Stimulated activated CD8-positive, alpha-beta memory T cell treated with anti-CD3 and anti-CD28 coated beads, Interleukin-7, amount 100 ng/mL, for 48 hours (primary cell): Measurements from ENCODE around the gene HIP1.
"Not testable (repeated sequence)": the region's sequence is repeated elsewhere in the genome, so short reads cannot be mapped to it uniquely, and the experiment has no call there.

Experiments used
- DNase-seq, 2 donors: peaks; one replicate each; pipeline ENCODE4 v3.0.0-alpha.2; 2020; ENCODE audit warnings: low read depth in 1 of 2; ENCODE audit errors: extremely low read depth in 1 of 2

Gene HIP1

DNA sequence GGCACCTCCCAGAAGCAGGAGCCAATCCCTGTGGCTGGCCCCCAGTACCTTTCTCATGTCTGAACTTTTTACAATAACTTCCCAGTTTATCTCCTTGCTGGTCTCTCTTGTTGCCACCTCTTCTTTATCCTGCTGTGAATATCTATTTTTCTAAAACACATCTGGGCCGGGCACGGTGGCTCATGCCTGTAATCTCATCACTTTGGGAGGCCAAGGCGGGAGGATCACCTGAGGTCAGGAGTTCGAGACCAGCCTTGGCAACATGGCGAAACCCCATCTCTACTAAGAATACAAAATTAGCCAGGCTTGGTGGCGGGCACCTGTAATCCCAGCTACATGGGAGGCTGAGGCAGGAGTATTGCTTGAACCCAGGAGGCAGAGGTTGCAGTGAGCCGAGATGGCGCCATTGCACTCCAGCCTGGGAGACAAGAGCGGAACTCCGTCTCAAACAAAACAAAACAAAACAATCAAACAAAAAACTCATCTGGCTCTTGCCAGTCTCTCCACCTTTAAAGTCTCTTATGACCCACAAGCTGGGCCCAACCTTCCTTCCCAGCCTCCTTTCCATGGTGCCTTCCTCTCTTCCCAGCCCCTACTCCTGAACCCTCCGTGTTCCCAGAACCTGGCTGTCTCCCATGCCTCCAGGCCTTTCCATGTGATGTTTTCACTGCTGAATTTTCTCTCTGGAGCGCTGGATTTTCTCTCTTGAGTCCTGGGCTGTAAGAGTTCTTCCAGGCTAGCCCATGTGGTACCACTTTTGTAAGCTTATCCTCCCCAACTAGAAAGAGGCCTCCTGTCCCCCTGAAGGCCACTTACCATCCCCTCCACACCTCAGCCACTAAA lies 51.3 kb downstream of the HIP1 start:
- no peak for DNase-seq

DNA sequence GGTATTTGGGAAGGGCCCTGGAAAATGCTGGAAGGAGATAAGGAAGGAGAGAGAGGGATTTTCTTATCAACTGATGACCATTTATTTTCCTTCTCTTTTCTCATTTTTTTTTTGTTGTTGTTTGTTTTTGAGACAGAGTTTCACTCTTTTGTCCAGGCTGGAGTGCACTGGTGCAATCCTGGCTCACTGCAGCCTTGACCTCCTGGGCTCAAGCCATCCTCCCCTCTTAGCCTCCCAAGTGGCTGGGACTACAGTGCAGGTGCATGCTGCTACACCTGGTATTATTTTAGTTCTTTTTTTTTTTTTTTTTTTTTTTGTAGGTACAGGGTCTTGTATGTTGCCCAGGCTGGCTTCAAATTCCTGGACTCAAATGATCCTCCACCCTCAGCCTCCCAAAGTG lies 52.2 kb downstream of the HIP1 start:
- no peak for DNase-seq

DNA sequence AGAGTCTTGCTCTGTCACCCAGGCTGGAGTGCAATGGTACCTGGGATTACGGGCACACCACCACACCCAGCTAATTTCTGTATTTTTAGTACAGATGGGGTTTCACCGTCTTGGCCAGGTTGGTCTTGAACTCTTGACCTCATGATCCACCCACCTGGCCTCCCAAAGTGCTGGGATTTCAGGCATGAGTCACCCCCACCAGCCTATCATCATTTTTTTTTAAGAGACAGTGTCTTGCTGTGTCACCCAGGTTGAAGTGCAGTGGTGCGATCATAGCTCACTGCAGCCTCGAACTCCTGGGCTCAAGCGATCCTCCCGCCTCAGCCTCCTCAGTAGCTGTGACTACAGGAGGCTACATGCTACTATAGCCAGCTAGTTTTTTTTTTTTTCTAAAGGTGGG lies 56.7 kb downstream of the HIP1 start:
- DNase-seq: not testable (repeated sequence)

- DNase-seq: no peak
Observed at GRCh38 chr7:75679060-75679459, 59.7 kb downstream of the HIP1 start.

- DNase-seq: no peak
Observed at GRCh38 chr7:75669579-75669978, 69.2 kb downstream of the HIP1 start.

DNA sequence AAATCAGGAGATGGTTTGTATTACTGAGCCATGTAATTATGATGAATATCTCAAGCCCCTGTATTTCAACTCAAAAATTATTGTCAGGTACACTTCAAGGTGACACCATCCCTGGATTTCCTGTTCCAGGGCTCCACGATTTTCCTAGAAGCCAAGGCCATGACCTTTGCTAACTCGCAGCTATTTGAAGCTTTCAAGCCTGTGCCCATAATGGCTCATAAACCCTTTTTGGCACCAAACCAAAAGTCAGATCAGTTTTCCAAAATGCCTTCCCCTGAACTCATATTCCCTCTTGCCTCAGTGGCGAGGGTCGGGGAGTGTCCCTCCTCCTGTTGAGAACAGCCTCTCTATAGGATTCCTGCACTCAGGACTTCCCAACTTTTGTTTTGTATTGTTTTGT lies 70.8 kb downstream of the HIP1 start:
- no peak for DNase-seq

DNA sequence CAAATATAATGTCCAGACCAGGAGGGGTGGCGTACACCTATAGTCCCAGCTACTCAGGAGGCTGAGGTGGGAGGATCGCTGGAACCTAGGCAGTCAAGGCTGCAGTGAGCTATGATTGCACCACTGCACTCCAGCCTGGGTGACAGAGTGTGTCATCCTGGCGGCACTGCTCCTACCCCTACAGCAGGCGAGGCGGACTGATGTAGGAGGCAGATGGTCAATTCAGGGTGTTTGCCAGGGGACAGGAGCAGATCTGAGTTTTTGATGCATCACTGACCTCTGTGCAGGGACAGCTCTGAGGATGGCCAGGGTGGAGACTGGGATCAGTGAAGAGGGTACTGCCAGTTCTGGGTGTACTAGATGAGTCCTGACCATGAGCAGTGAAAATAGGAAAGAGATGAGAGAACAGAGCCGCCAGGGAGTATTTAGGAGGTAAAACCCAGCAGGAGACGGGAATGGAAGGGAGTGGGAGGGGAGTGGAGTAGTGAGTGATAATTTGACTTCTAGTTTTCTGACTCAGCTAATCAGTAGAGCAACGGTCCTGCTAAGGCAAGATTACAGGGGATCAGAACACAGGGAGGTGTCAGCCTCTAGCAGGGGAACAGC lies 75.3 kb downstream of the HIP1 start:
- no peak for DNase-seq

DNA sequence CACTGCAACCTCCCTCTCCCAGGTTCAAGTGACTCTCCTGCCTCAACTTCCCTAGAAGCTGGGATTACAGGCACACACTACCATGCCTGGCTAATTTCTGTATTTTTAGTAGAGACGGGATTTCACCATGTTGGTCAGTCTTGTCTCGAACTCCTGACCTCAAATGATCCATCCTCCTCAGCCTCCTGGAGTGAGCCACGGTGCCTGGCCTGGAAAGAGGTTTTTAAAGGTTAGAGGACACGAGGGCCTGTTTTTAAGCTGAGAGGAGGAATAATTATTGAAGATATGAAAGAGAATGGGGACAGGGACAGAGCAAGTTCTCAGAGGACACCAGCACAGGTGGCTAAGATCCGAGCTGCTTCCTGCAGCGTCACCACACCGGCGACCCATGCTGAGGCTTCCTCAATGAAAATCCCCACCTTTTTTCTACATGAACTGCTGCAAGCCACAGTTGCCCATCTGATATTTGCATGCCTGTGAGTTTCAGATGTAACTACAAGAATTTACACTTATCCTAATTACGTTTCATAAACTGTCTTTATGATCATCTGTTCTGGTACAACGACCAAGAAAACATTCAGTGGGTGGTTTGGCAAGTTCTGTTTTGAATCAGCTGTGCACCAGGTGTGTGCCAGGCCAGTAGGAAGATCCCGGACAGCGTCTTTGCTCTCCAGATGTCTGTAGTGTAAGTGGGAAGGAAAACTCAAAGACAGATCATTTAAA lies 76.0 kb downstream of the HIP1 start:
- no peak for DNase-seq

DNA sequence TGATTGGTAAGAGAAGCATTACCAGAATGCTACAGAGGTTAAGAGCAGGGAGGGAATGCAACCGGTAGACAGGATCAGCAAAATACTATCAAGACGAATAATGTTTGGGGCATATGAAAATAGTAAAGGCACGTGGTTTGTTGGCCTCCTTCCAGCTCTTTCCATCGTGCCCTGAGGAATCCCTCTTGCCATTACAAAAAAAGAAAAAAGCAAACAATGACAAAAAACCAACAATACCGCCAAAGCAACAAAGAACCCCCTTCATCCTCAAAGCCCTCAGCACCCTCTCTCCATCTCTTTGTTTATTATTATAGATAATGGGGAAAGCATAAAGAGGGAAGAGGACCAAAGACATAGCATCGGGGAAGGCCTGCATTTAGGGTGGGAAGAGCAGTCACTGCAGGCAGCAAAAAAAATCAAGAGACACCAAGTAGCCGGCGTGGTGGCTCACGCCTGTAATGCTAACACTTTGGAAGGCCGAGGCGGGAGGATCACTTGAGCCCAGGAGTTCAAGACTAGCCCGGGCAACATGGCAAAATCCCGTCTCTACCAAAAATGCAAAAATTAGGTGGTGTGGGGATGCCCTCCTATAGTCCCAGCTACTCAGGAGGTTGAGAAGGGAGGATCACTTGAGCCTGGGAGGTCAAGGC lies 78.0 kb downstream of the HIP1 start:
- no peak for DNase-seq

- DNase-seq: no peak
Observed at GRCh38 chr7:75658802-75659201, 79.9 kb downstream of the HIP1 start.

DNA sequence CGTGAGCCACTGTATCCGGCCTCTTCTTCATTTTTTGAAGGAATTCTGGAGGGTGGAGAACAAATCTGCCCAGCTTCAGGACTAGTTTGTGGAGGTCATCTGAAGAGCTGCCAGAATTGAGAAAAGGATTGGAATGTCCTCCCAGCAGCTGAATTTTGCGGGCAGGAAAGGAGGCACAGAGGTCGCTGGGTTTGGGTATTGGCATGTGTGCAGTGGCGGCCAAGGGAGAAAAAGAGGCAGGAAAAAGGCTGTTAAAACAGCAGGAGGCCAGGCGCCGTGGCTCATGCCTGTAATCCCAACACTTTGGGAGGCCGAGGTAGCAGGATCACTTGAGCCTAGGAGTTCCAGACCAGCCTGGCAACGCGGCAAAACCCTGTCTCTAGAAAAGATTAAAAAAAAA lies 80.4 kb downstream of the HIP1 start:
- no peak for DNase-seq

DNA sequence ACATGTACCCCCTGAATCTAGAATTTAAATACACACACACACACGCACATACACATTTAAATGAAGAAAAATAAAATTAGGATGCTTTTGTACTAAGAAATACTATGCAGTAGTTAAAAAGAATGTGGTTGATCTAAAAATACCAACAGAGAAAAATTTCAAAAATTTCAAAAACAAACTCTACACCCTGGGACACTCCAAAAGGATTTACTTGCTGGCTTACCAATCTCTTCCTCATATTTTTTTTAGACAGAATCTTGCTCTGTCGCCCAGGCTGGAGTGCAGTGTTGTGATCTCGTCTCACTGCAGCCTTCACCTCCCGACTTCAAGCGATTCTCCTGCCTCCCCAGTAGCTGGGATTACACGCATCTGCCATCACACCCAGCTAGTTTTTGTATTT lies 80.9 kb downstream of the HIP1 start:
- no peak for DNase-seq

GRCh38 chr7:75656740-75657139 lies 82.0 kb downstream of the HIP1 start:
- no peak for DNase-seq

DNA sequence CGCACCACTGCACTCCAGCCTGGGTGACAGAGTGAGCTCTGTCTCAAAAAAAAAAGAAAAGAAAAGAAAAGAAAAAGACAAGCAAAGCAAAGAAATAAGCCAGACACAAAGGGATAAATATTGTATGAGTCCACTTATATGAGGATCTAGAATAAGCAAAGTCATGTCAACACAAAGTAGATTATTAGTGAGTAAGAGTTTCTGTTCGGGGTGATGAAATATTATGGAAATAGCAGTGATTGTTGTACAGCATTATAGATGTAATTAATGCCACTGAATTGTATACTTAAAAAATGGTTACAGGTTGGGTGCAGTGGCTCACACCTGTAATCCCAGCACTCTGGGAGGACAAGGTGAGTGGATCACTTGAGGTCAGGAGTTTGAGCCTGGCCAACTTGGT lies 83.2 kb downstream of the HIP1 start:
- no peak for DNase-seq

- no peak for DNase-seq
Observed at GRCh38 chr7:75654855-75655254, 83.9 kb downstream of the HIP1 start.

DNA sequence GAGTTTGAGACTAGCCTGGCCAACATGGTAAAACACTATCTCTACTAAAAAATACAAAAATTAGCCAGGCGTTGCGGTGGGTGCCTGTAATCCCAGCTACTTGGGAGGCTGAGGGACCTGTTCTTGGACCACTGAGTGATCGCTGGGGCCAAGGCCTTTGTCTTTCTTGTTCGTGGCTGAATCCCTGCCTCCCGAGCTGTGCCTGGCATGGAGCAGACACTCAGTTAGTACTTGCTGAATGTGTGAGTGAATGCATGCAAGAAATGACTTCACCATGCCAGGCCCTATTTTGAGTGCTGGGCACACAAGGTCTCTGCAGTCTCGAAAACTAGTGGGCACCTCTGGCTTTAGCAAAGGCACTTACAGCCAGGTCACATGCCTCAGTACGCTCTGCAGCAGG lies 85.1 kb downstream of the HIP1 start:
- no peak for DNase-seq

- DNase-seq: no peak
Observed at GRCh38 chr7:75652788-75653187, 86.0 kb downstream of the HIP1 start.

DNA sequence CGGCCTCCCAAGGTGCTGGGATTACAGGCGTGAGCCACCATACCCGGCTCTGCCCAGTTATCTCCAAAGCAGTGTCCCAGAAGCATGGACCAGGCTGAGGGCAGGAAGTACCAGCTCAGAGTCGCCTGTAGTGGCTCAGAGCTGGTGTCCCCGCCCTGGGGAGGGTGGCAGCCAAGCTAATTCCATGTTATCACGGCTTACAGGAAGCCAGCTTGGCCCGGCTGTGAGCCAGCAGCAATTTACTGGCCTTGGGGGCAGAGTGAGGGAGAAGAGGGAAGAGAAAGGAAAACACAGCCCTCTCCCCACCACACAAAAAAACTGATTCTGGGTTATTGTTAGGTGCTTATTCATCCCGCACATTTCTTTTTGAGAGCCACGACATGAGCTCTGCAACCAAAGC lies 88.1 kb downstream of the HIP1 start:
- no peak for DNase-seq

DNA sequence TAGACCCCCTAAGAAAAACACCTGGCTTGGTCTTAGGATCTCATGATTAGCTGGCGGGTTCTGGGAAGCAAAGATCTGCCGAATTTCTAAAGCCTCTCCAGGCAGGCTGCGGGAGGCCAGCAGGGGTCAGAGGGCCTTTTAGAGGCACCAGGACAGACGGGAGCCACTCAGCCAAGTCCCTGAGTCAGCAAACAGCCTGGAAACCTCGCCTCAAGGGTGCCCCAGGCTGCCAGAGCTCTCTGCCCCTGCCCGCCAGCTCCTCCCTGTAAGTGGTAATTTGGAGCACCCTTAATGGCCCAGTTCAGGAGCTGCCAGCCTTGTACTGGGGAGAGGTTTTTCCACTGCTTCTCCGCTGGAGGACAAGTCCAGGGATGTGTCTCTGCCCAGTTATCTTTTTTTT lies 88.7 kb downstream of the HIP1 start:
- no peak for DNase-seq

DNA sequence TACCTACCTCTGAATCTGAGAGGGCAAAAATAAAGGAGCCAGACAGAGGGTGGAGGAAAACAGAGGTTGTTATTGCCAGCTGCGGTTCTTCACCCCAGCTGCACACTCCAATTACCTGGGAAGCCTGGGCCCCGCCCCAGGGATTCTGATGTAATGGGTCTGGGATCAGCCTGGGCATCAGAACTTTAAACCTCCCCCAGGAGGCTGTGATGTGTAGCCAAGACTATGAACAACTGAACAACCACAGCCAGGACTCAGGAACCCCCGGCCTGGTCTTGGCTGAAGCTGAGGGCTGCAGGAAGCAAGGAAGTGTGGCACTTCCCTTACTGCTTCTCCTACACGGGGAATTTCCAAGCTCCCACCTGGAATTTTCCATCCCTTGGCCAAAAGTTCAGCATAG lies 89.3 kb downstream of the HIP1 start:
- no peak for DNase-seq

DNA sequence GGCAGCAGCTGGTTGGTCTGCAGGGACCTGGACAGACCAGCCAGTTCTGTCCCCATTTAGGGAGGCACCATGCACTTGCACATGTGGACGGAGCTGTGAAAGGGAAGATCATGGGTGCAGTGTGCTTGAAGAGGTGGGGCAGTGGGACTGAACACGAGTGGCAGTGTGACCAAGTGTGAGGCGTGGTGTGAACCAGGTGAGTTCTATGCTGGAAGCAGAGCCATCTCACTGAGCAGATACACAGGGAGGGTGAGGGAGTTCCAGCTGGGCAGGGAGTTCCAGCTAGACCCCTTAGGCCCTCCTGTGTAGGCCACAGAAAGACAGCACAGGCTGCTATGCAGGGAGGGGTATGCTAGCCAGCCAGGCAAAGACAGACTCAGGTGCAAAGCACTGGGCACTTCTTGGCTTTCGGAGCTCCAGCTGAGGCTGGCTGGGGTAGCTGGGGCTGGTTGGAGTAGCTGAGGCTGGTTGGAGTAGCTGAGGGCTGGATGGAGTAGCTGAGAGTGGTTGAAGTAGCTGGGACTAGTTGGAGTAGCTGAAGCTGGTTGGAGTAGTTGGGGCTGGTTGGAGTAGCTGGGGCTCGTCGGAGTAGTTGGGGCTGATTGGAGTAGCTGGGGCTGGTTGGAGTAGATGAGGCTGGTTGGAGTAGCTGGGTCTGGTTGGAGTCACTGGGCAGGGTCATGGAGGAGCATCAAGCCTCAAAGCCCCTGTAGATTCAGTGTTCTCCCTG lies 90.9 kb downstream of the HIP1 start:
- no peak for DNase-seq
